BJ (cell line): ENCODE measurements around the gene FUT8. TPM values are rescaled to one million over a fixed set of nuclear protein-coding genes. Genes with fewer than 3 reads are reported as not detected.

ENCODE experiments used
- CTCF ChIA-PET: fragments of 350-600 bp; formaldehyde crosslinking; extraction: SDS; loops from one replicate; lab custom pipeline; 2021; ENCODE audit warnings: antibody characterized with exemption, inconsistent platforms; lab: Yijun Ruan, JAX
- POLR2A ChIA-PET: fragments of 300-600 bp; sonication (Branson Sonifier 250); formaldehyde crosslinking; extraction: SDS; loops from one replicate; lab custom pipeline; 2021; ENCODE audit warnings: antibody characterized with exemption; lab: Charles Lee
- DNase-seq: peaks from one replicate; pipeline ENCODE4 v3.0.0-alpha.2; 2011; ENCODE audit warnings: low read depth
- H3K27me3 ChIP-seq: 2 replicates; pipeline ENCODE4 v1.6.0; 2011; ENCODE audit warnings: low read length; ENCODE audit not compliant: control insufficient read depth, insufficient read depth
- H3K36me3 ChIP-seq: 2 replicates; pipeline ENCODE4 v1.5.1; 2011; ENCODE audit warnings: low read length; ENCODE audit not compliant: control insufficient read depth, insufficient read depth
- H3K4me3 ChIP-seq: 2 replicates; pipeline ENCODE4 v1.5.1; 2011; ENCODE audit warnings: low read depth, mild to moderate bottlenecking, control low read depth, low read length
- polyA plus RNA-seq: library from polyadenylated mRNA; depleted of rRNA; stranded (reverse); fragments of >200 nt; gene quantifications from 2 replicates; pipeline ENCODE4 v1.2.3, GENCODE V29; 2011
- TF ChIP-seq, protein P1 (sequence below): IDR thresholded peaks from 2 replicates; pipeline ENCODE4 v1.5.1; 2011; ENCODE audit warnings: low read depth, mild to moderate bottlenecking, control low read depth, inconsistent platforms, low read length, moderate library complexity; ENCODE audit not compliant: insufficient read depth

FUT8 gene
- polyA plus RNA-seq, 1 experiment, result 14.7 TPM

DNA sequence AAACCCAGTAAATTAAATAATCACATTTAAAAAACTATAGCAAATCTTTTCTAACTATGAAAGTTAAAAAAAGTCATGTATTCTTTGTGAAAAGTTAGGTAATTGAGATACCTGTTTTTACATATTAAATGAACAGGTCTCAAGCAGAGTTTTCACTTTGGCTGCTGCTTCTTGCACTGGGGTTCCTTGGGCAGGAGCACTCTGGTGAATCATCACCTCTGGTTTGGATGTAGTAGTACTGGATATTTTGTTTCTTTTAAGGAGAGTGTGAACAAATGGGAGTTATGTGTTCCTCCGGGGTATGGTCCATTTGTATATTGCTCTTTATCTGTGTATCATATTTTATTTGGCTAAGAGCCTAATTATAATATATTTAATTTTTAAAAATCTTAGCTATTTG, 82.7 kb downstream of the FUT8 start:
- POLR2A ChIA-PET, result no interaction called here
- CTCF ChIA-PET, result no interaction called here
- H3K4me3 ChIP-seq, result no peak overlapping the region
- H3K27me3 ChIP-seq, result no peaks in the 10 kb centered on the region
- DNase-seq, result no peak
- TF ChIP-seq, protein P1, sequence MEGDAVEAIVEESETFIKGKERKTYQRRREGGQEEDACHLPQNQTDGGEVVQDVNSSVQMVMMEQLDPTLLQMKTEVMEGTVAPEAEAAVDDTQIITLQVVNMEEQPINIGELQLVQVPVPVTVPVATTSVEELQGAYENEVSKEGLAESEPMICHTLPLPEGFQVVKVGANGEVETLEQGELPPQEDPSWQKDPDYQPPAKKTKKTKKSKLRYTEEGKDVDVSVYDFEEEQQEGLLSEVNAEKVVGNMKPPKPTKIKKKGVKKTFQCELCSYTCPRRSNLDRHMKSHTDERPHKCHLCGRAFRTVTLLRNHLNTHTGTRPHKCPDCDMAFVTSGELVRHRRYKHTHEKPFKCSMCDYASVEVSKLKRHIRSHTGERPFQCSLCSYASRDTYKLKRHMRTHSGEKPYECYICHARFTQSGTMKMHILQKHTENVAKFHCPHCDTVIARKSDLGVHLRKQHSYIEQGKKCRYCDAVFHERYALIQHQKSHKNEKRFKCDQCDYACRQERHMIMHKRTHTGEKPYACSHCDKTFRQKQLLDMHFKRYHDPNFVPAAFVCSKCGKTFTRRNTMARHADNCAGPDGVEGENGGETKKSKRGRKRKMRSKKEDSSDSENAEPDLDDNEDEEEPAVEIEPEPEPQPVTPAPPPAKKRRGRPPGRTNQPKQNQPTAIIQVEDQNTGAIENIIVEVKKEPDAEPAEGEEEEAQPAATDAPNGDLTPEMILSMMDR, result no peak
- no peaks in the 10 kb centered on the region for H3K36me3 ChIP-seq

DNA sequence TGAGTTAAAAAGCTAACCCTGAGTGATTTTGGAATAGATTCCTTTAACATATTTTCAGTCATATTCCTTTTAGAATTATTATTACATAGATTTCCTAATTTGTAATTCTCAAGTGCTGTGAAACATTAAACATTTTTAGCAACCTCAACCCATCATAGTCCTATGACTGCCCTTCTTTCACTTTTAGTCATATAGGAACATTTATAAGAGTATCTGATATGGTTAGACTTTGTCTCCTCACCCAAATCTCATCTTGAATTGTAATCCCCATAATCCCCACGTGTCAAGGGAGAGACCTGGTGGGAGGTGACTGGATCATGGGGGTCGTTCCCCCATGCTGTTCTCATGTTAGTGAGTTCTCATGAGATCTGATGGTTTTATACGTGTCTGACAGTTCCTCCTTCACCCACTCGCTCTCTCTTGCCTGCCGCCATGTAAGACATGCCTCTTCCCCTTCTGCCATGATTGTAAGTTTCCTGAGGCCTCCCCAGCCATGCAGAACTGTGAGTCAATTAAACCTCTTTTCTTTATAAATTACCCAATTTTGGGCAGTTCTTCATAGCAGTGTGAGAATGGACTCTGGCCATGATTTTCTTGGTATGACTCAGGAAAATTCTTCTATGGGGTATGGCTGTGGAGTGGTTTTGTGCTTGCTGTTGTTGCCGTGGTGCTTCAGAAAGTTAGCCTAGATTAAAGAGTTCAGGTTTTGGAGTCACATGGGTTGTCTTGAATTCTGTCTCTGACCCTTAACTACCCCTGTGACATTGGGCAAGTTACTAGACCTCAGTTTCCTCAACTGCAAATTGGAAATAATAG, 83.9 kb downstream of the FUT8 start:
- H3K4me3 ChIP-seq, result no peak overlapping the region
- H3K27me3 ChIP-seq, result no peaks in the 10 kb centered on the region
- ChIA-PET CTCF (no interaction called here), POLR2A (no interaction called here)
- no peaks in the 10 kb centered on the region for H3K36me3 ChIP-seq
- DNase-seq, result peak; percentile 23
- TF ChIP-seq, protein P1, result no peak

DNA sequence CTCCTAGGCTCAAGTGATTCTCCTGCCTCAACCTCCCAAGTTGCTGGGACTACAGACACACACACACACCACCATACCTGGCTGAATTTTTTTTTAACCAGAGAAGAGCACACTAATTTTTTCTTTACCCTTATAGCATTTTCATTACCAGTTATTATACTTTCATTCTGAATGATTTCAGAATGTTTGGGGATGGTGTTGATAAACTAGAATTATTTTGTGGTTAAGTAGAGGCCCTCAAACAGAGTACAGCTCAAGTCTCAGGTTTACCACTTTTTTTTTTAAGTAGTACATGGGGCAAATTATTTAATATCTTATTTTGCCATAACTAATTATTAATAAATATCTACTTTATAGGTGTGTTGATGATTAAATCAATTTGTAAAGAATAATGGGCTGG, 86.6 kb downstream of the FUT8 start:
- Histone ChIP-seq H3K36me3 (no peaks in the 10 kb centered on the region), H3K4me3 (no peak overlapping the region), H3K27me3 (no peaks in the 10 kb centered on the region)
- DNase-seq, result no peak
- ChIA-PET POLR2A (no interaction called here), CTCF (interaction anchor here (0.6 to 1.4 kb wide), 2 partner anchors 13 to 41 kb away, joined by 3 read pairs; no protein-coding TSS in a partner anchor)
- TF ChIP-seq, protein P1, result no peak

DNA sequence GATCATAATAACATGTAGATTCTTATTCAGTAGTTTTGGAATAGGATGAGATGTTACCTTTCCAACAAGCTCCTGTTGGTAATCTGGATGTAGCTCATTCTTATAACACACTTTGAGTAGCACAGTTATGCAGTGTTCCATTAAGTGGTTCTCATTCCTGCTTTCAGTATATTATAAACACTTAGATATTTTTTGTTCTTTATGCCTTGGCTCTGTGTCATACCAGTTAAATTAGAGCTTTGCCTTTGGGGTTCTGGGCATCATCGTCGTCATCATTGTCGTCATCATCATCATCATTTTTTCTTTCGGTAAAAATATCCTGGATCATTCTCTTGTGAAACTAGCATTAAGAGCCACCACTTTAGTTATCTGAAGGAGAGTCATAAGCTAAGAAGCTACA, 87.5 kb downstream of the FUT8 start:
- no peaks in the 10 kb centered on the region for H3K27me3 ChIP-seq
- CTCF ChIA-PET, result interaction anchor here (1.4 kb wide), 1 partner anchor 14 kb away, joined by 3 read pairs; no protein-coding TSS in a partner anchor
- no peak for DNase-seq
- no peak overlapping the region for H3K4me3 ChIP-seq
- TF ChIP-seq, protein P1, result no peak
- H3K36me3 ChIP-seq, result no peaks in the 10 kb centered on the region
- POLR2A ChIA-PET, result no interaction called here

DNA sequence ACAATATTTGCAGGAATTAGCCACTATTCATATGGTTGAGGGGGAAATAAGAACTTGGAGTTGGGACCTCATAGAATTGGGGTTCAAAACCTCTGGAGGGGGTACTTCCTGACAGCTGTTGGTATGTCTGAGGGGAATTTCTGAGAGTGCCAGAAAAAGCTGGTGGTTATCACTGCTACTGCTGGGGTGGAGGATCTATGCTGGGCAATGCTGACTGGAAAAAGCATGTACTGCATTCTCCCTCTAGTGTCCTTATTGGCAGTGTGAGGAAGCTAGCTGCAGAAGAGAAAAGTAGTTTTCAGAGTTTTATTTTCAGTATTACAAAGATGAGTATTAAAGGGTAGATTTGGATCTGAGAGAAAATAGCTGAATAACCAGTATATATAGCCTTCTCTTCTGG, 88.8 kb downstream of the FUT8 start:
- POLR2A ChIA-PET, result no interaction called here
- CTCF ChIA-PET, result interaction anchor here (0.6 to 1.0 kb wide), 2 partner anchors 89 to 117 kb away, joined by 3 read pairs; no protein-coding TSS in a partner anchor
- no peak for DNase-seq
- Histone ChIP-seq H3K36me3 (no peaks in the 10 kb centered on the region), H3K4me3 (no peak overlapping the region), H3K27me3 (no peaks in the 10 kb centered on the region)
- TF ChIP-seq, protein P1, result no peak
